ENCODE measurements around the gene NCKAP5. TPM values are rescaled to one million over a fixed set of nuclear protein-coding genes. Genes with fewer than 3 reads are reported as not detected.

The NCKAP5 gene
- total RNA-seq, 1 experiment from 2014 or later = 3.2 TPM

DNA sequence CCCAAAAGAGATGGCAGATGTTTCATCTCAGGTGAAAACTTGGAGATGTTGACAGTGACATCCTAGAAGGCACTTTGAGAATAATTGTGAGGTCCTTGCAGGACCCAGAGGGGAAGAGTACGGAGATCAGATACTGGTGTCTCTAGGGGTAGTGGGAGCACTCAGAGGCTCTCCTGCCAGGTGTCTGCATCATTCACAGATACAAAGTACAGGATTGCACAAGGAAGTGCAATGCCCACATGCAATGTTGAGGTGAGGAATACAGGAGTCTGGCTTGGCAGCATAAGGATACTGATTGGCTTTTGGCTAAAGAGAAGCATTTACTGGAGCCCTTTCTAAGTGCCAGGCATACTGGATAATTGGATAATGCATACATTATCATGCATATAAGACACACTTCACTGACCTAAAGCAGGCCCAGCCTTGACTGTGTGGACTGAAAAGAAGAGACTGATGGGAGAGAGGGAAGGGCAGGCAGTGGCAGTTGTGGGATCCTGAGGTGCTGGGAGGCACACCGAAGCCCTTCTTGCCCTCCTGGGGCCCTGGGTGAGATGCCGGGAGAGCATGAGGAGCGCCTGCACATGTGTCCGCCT is 31.0 kb upstream of the NCKAP5 start:
- CTCF ChIA-PET = no interaction called here
- no peak for ATAC-seq
- POLR2A ChIA-PET (ENCODE audit: unreplicated experiment) = no interaction called here
- no peaks in the 10 kb centered on the region for H3K9me3 ChIP-seq (ENCODE audit: low read length)
- peaks cover 9% of the 10 kb centered on the region; the same call in 1 of the 2 replicates for H3K4me1 ChIP-seq (ENCODE audit: insufficient read depth, low read length)
- no peak overlapping the region for H3K4me2 ChIP-seq (ENCODE audit: low read length)
- H3K27me3 ChIP-seq (ENCODE audit: low read length) = no peaks in the 10 kb centered on the region
- intact Hi-C loops (cut with micrococcal nuclease) = no loop called here
- no peak overlapping the region for H2AFZ ChIP-seq (ENCODE audit: low read length)
- no TSS peak for BruUV-seq (replicated peaks)
- no peaks in the 10 kb centered on the region for H4K20me1 ChIP-seq (ENCODE audit: low read length)
- no peak for TF ChIP-seq EZH2phosphoT487 (IDR thresholded peaks at IDR 0.05; ENCODE audit: borderline replicate concordance, low read length)
- TF ChIP-seq EZH2 (IDR thresholded peaks at IDR 0.05; ENCODE audit: low read length, unreplicated experiment) = no peak
- TF ChIP-seq, protein P1, sequence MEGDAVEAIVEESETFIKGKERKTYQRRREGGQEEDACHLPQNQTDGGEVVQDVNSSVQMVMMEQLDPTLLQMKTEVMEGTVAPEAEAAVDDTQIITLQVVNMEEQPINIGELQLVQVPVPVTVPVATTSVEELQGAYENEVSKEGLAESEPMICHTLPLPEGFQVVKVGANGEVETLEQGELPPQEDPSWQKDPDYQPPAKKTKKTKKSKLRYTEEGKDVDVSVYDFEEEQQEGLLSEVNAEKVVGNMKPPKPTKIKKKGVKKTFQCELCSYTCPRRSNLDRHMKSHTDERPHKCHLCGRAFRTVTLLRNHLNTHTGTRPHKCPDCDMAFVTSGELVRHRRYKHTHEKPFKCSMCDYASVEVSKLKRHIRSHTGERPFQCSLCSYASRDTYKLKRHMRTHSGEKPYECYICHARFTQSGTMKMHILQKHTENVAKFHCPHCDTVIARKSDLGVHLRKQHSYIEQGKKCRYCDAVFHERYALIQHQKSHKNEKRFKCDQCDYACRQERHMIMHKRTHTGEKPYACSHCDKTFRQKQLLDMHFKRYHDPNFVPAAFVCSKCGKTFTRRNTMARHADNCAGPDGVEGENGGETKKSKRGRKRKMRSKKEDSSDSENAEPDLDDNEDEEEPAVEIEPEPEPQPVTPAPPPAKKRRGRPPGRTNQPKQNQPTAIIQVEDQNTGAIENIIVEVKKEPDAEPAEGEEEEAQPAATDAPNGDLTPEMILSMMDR (conservative IDR thresholded peaks at IDR 0.05; ENCODE audit: low read depth, low read length) = no peak
- DNase-seq = no peak
- no peaks in the 10 kb centered on the region for H3K36me3 ChIP-seq (ENCODE audit: low read depth, low read length)
- no peak overlapping the region for H3K9ac ChIP-seq (ENCODE audit: low read length)
- H3F3A ChIP-seq (ENCODE audit: low read length, unreplicated experiment) = no peaks in the 10 kb centered on the region
- H3K4me3 ChIP-seq (ENCODE audit: low read length) = no peak overlapping the region
- no peaks in the 10 kb centered on the region for H3K79me2 ChIP-seq (ENCODE audit: low read length)
- H3K9me2 ChIP-seq (replicated peaks; ENCODE audit: low read length) = no peaks in the 10 kb centered on the region
- H3K27ac ChIP-seq (ENCODE audit: low read length) = no peak overlapping the region

DNA sequence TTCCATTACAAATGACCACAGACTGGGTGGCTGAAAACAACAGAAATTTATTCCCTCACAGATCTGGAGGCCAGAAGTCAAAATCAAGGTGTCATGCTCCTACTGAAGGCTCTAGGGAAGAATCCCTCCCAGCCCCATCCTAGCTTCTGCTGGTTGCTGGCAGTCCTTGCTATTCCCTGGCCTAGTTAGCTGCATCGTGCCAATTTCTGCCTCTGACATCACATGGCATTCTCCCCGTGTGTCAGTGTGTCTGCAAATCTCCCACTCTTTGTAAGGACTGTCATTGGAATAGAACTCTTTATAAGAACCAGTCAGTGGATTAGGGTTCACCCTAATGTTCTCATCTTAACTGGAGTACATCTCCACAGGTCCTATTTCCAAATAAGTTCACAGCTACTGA is 30.5 kb upstream of the NCKAP5 start:
- ChIA-PET POLR2A (ENCODE audit: unreplicated experiment) (no interaction called here), CTCF (no interaction called here)
- no peaks in the 10 kb centered on the region for H3F3A ChIP-seq (ENCODE audit: low read length, unreplicated experiment)
- H3K4me1 ChIP-seq (ENCODE audit: insufficient read depth, low read length) = peaks cover 9% of the 10 kb centered on the region; the same call in 1 of the 2 replicates
- BruUV-seq (replicated peaks) = no TSS peak
- TF ChIP-seq EZH2 (IDR thresholded peaks at IDR 0.05; ENCODE audit: low read length, unreplicated experiment) (no peak), EZH2phosphoT487 (IDR thresholded peaks at IDR 0.05; ENCODE audit: borderline replicate concordance, low read length) (no peak)
- TF ChIP-seq, protein P1 (conservative IDR thresholded peaks at IDR 0.05; ENCODE audit: low read depth, low read length) = no peak
- H3K9ac ChIP-seq (ENCODE audit: low read length) = no peak overlapping the region
- no peak overlapping the region for H2AFZ ChIP-seq (ENCODE audit: low read length)
- no peaks in the 10 kb centered on the region for H4K20me1 ChIP-seq (ENCODE audit: low read length)
- ATAC-seq (no peak), DNase-seq (no peak)
- H3K79me2 ChIP-seq (ENCODE audit: low read length) = no peaks in the 10 kb centered on the region
- no peak overlapping the region for H3K4me2 ChIP-seq (ENCODE audit: low read length)
- H3K27ac ChIP-seq (ENCODE audit: low read length) = no peak overlapping the region
- no peaks in the 10 kb centered on the region for H3K27me3 ChIP-seq (ENCODE audit: low read length)
- no peaks in the 10 kb centered on the region for H3K9me2 ChIP-seq (replicated peaks; ENCODE audit: low read length)
- no peak overlapping the region for H3K4me3 ChIP-seq (ENCODE audit: low read length)
- no peaks in the 10 kb centered on the region for H3K36me3 ChIP-seq (ENCODE audit: low read depth, low read length)
- intact Hi-C loops (cut with micrococcal nuclease) = no loop called here
- no peaks in the 10 kb centered on the region for H3K9me3 ChIP-seq (ENCODE audit: low read length)

DNA sequence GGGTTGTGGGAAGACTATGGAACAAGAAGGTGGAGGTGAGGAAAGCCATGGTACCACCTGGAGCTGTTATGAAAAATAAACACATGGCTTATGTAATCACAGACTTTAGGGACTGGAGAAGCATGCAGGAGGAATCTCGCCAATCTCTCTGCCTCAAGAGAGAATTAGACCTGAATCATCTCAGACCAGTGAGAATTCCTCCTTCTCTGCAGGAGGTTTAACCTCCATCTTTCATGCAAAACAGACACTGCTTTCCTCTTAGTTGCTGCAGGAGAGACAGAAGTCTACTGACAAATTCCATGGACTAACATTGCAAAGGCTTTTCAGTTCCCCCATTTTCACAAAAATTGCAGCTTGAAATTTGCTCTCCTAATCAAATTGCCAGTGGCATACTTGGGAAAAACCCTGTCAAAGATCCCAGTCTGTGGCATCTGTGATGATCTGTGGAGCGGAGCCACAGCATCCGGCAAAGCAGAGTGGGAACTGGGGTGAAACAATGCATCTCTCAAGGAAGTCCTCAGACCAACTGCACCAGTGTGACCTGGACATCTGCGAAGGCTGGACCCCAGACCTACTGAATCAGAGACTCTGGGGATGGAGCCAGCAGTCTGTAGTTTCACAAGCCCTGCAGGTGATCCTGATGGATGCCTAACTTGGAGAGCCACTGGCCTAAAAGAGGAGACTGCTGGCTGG is 28.6 kb upstream of the NCKAP5 start:
- Histone ChIP-seq H3K9me2 (replicated peaks; ENCODE audit: low read length) (no peaks in the 10 kb centered on the region), H3K4me3 (ENCODE audit: low read length) (no peak overlapping the region), H2AFZ (ENCODE audit: low read length) (no peak overlapping the region), H3K79me2 (ENCODE audit: low read length) (no peaks in the 10 kb centered on the region), H3F3A (ENCODE audit: low read length, unreplicated experiment) (no peaks in the 10 kb centered on the region), H3K9me3 (ENCODE audit: low read length) (no peaks in the 10 kb centered on the region), H3K9ac (ENCODE audit: low read length) (no peak overlapping the region), H3K4me1 (ENCODE audit: insufficient read depth, low read length) (no peaks in the 10 kb centered on the region; the same call in 1 of the 2 replicates), H3K27ac (ENCODE audit: low read length) (no peak overlapping the region), H4K20me1 (ENCODE audit: low read length) (no peaks in the 10 kb centered on the region), H3K36me3 (ENCODE audit: low read depth, low read length) (no peaks in the 10 kb centered on the region), H3K27me3 (ENCODE audit: low read length) (no peaks in the 10 kb centered on the region), H3K4me2 (ENCODE audit: low read length) (no peak overlapping the region)
- intact Hi-C loops (cut with micrococcal nuclease) = no loop called here
- TF ChIP-seq EZH2 (IDR thresholded peaks at IDR 0.05; ENCODE audit: low read length, unreplicated experiment) = no peak
- TF ChIP-seq EZH2phosphoT487 (IDR thresholded peaks at IDR 0.05; ENCODE audit: borderline replicate concordance, low read length) = no peak
- TF ChIP-seq, protein P1 (conservative IDR thresholded peaks at IDR 0.05; ENCODE audit: low read depth, low read length) = no peak
- DNase-seq (no peak), ATAC-seq (no peak)
- ChIA-PET CTCF (no interaction called here), POLR2A (ENCODE audit: unreplicated experiment) (no interaction called here)
- no TSS peak for BruUV-seq (replicated peaks)

Measured in PC-3 (cell line).